GM21423 (cell line): ENCODE data around the gene LIME1.

Experiments used
- ATAC-seq: cut with Tn5 transposase; IDR thresholded peaks from one replicate; pipeline ENCODE4 v1.9.1; 2021; ENCODE audit warnings: mild to moderate bottlenecking, moderate library complexity; ENCODE audit not compliant: unreplicated experiment

Gene LIME1

DNA sequence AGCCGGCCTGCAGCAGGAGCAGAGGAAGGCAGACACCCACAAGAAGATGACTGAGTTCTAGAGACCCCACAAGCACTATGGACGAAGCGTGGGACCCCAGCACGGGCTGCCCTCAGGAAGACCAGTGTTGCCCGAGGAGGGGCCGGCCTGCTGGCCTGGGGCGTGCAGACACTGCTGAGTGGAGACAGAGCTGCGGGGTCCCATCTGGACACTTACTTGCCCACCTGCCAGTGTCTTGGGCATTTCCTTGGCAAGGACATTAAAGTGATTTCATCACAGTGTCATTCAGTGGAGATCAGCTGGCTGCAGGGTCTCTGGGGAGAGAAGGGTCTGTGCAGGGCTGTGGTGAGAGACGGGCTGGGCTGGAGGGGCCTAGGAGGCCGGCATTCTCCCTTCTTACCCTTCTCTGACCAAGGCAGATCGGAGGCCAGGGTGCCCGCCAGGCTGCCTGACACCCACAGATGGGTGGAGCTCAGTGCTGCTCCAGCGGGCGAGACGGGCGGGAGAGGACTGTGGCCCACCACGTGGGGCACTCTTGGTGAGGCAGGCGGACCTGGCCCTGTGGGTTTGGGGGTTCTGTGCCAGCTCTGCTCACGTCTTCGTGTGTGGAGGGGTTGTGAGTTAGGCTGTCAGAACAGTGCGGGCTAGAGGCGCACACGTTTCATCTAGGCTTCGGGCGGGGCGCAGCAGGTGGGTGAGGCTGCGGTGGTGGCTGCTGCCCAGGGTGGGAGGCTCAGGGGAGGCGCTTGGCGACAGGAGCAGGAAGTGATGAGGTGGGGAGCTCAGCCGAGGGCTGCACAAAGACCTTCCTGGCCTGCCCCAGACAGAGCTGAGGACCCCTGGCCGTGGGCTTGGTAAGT is at the start of gene LIME1:
Gene LIME1, plus strand, starts transcription at position 806 of the 860 bp plus-strand sequence. CDS start 886 bp downstream, outside the sequence.
- no peak for ATAC-seq

DNA sequence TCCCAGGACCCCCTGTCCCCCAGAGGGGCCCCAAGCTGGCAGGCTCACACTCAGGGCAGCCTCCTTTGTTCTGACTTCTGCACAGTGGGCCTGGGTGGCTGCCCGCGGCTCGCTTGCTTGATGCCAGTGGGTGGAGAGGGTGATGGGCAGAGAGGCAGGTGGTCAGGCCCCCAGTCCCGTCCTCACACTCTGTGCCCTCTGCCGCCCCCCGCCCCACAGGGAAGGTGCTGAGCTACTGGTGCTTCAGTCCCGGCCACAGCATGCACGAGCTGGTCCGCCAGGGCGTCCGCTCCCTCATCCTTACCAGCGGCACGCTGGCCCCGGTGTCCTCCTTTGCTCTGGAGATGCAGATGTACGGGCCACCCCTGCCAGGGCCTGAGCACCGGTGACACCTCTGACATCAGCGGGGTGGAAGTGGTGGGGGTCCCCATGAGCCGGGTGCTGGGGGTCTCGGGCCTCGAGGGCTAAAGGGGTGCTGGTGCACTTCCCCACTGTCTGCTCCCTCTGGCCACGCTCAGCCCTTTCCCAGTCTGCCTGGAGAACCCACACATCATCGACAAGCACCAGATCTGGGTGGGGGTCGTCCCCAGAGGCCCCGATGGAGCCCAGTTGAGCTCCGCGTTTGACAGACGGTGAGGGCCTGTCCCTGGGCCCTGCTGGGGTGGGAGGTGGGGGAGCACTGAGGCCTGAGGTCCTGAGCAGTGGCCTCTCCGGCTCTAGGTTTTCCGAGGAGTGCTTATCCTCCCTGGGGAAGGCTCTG is 48.9 kb upstream of the LIME1 start:
- no peak for ATAC-seq

- ATAC-seq = no peak
These were observed 48.0 kb upstream of the LIME1 start for GRCh38 chr20:63688228-63689045.

GRCh38 chr20:63689046-63690002 is 47.1 kb upstream of the LIME1 start:
- no peak for ATAC-seq

DNA sequence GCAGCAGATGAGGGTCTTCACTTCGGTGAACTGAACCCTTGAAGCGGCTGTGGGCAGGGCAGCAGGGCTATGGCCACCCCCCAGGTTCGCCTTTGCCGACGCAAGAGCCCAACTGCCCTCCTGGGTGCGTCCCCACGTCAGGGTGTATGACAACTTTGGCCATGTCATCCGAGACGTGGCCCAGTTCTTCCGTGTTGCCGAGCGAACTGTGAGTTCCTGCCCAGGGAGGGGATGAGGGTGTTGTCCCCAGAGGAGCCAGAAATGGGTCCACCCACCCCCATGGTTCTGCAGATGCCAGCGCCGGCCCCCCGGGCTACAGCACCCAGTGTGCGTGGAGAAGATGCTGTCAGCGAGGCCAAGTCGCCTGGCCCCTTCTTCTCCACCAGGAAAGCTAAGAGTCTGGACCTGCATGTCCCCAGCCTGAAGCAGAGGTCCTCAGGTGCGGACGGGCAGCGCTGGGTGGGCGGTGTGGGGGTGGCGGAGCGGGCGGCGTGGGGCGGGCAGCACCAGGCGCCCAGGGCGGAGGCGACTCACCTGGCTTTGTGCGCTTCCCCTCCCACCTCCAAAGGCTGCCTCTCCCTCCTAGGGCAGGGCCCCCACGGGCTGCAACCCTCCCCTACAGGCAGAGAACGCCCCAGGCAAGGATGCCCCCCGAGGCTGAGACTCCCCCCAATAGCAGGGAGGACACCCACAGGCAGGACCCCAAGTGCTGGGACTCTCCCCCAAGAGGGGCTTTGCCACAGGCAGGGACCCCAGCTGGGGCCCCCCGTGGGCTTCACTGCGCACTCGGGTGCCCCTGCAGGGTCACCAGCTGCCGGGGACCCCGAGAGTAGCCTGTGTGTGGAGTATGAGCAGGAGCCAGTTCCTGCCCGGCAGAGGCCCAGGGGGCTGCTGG is 46.2 kb upstream of the LIME1 start:
- ATAC-seq = no peak

- ATAC-seq = no peak
These were observed 45.4 kb upstream of the LIME1 start for GRCh38 chr20:63690898-63691710.

- no peak for ATAC-seq
These were observed 44.6 kb upstream of the LIME1 start for GRCh38 chr20:63691711-63692435.

DNA sequence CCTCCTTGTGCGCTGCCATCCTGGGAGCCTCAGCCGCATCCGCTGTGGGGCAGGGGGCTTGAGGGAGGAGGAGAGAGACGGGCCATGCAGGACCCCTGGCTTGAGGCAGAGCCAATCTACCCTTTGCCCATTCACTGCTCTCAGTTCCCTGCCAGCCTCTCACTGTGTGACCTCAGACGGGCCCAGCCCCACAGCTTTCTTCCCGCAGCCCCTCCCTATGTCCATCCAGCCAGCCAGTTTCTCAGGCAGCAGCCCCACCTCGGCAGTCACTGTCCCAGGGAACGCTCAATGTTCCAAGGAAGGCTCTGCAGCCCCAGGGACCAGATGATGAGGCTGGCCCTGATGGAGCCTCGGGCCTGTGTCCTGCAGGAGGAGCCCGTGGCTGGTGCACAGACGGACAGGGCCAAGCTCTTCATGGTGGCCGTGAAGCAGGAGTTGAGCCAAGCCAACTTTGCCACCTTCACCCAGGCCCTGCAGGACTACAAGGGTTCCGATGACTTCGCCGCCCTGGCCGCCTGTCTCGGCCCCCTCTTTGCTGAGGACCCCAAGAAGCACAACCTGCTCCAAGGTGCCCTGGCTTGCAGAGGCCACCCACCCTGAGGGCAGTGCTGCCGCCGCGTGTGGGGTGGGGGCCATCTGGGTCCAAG is 43.9 kb upstream of the LIME1 start:
- ATAC-seq = no peak

DNA sequence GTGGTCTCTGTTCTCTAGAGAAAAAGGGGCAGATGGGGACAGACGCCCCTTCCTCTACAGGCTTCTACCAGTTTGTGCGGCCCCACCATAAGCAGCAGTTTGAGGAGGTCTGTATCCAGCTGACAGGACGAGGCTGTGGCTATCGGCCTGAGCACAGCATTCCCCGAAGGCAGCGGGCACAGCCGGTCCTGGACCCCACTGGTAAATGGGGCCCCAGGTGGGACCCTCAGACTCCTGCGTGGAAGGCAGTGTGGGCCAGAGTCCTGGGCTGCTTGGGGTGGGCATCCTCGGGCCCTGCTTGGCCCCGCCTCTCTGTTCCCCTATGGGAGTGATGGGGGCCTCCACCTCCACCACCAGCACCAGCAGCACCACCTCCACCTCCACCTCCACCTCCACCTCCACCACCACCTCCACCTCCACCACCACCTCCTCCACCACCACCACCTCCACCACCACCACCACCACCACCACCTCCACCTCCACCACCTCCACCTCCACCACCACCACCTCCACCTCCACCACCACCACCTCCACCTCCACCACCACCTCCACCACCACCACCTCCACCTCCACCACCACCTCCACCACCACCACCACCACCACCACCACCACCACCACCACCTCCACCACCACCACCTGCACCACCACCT is 43.3 kb upstream of the LIME1 start:
- no peak for ATAC-seq

- ATAC-seq = no peak
These were observed 42.5 kb upstream of the LIME1 start for GRCh38 chr20:63693733-63694583.

GRCh38 chr20:63694584-63695423 is 41.7 kb upstream of the LIME1 start:
- no peak for ATAC-seq

GRCh38 chr20:63695424-63696305 is 40.8 kb upstream of the LIME1 start:
- ATAC-seq = no peak

- ATAC-seq = no peak
These were observed 40.2 kb upstream of the LIME1 start for GRCh38 chr20:63696306-63696627.
